ENCODE results near the gene CDC42BPA. TPM values are rescaled to one million over a fixed set of nuclear protein-coding genes. Genes with fewer than 3 reads are reported as not detected.

Gene CDC42BPA
- total and polyA plus RNA-seq, 9 of the 15 experiments (the other 6 are each of a cell fraction or from before 2014, with no cell fraction given): 8.0 to 77.5 (median 52.1) TPM

GRCh38 chr1:226940029-226940805 is 378.1 kb downstream of the CDC42BPA start, which contains the start of gene COQ8A (continued):
- TF ChIP-seq USF2 (CRISPR knock-in tag; IDR thresholded peaks at IDR 0.05) (peak; percentile 35; the same call in 1 of the 2 replicates), AFF4 (CRISPR knock-in tag; IDR thresholded peaks at IDR 0.05) (peak; percentile 44; the same call in 1 of the 2 replicates), L3MBTL2 (IDR thresholded peaks at IDR 0.05) (peak; percentile 97), ZNF518B (CRISPR knock-in tag; IDR thresholded peaks at IDR 0.05) (no peak), ZNF592 (IDR thresholded peaks at IDR 0.05) (0 out of 2 replicates have a peak, but pooled peaks have one; percentile 41), ZNF644 (tag; IDR thresholded peaks at IDR 0.05; ENCODE audit: low read depth) (no peak), NR4A1 (CRISPR knock-in tag; IDR thresholded peaks at IDR 0.05) (0 out of 2 replicates have a peak, but pooled peaks have one; percentile 76), NR4A1 (tag; IDR thresholded peaks at IDR 0.05) (peak; percentile 76), HBP1 (CRISPR knock-in tag; IDR thresholded peaks at IDR 0.05) (peak; percentile 54; the same call in 1 of the 2 replicates), POLR3G (IDR thresholded peaks at IDR 0.05; ENCODE audit: extremely low read depth, insufficient read length, insufficient replicate concordance) (no peak), ZBTB7A (IDR thresholded peaks at IDR 0.05; ENCODE audit: borderline replicate concordance, control insufficient read depth, low read depth, low read length) (0 out of 2 replicates have a peak, but pooled peaks have one; percentile 46)
